NCI-H1105 treated with DMSO at 0.1 percent for 48 hours (cell line): Measurements from ENCODE around the gene GLRX5.

Experiments
- DNase-seq: peaks from one replicate; lab custom pipeline; 2025; lab: John Stamatoyannopoulos, UW

GLRX5 gene

GRCh38 chr14:95534299-95535225 lies at the start of gene GLRX5:
TSS of gene GLRX5 (plus strand) at chr14:95535050. CDS start at chr14:95535090, 40 bp downstream.
- DNase-seq, result peak; percentile 100

GRCh38 chr14:95485222-95485819 lies 49.5 kb upstream of the GLRX5 start:
- DNase-seq, result no peak

- peak; percentile 74 for DNase-seq
Observed at GRCh38 chr14:95486875-95487668, 47.8 kb upstream of the GLRX5 start.

- no peak for DNase-seq
Observed at GRCh38 chr14:95487669-95488084, 47.2 kb upstream of the GLRX5 start.

- no peak for DNase-seq
Observed at GRCh38 chr14:95488376-95489213, 46.3 kb upstream of the GLRX5 start.

- DNase-seq, result no peak
Observed at GRCh38 chr14:95489214-95490137, 45.4 kb upstream of the GLRX5 start.

GRCh38 chr14:95490138-95490509 lies 44.7 kb upstream of the GLRX5 start:
- no peak for DNase-seq

GRCh38 chr14:95490727-95491451 lies 44.0 kb upstream of the GLRX5 start:
- no peak for DNase-seq

- no peak for DNase-seq
Observed at GRCh38 chr14:95491936-95492608, 42.8 kb upstream of the GLRX5 start.

GRCh38 chr14:95493503-95493902 lies 41.3 kb upstream of the GLRX5 start:
- no peak for DNase-seq

- no peak for DNase-seq
Observed at GRCh38 chr14:95493976-95494375, 40.9 kb upstream of the GLRX5 start.

GRCh38 chr14:95494456-95494855 lies 40.4 kb upstream of the GLRX5 start:
- no peak for DNase-seq

GRCh38 chr14:95495076-95495475 lies 39.8 kb upstream of the GLRX5 start:
- DNase-seq, result no peak

- no peak for DNase-seq
Observed at GRCh38 chr14:95495538-95496025, 39.3 kb upstream of the GLRX5 start.

GRCh38 chr14:95496111-95496681 lies 38.7 kb upstream of the GLRX5 start:
- DNase-seq, result no peak

- no peak for DNase-seq
Observed at GRCh38 chr14:95496690-95497259, 38.1 kb upstream of the GLRX5 start.

GRCh38 chr14:95497561-95498011 lies 37.3 kb upstream of the GLRX5 start:
- no peak for DNase-seq

- DNase-seq, result peak; percentile 25
Observed at GRCh38 chr14:95498622-95499353, 36.1 kb upstream of the GLRX5 start.
